Measurements from ENCODE around the gene PACRG. TPM values are rescaled to one million over a fixed set of nuclear protein-coding genes. Genes with fewer than 3 reads are reported as not detected.
"Not testable (repeated sequence)": the region's sequence is repeated elsewhere in the genome, so short reads cannot be mapped to it uniquely, and the experiment has no call there.

PACRG gene
- total and polyA plus RNA-seq, 2 of the 4 experiments (the other 2 are of a cell fraction), result not detected

- H3K9me1 ChIP-seq (ENCODE audit: insufficient read depth, low read length); H3K4me3 ChIP-seq (ENCODE audit: insufficient read depth, low read depth, low read length); H4K8ac ChIP-seq (ENCODE audit: low read depth in 2 of 2, low read length in 2 of 2); DNase-seq; H3K23ac ChIP-seq (ENCODE audit: low read depth, low read length); H2BK15ac ChIP-seq (ENCODE audit: low read depth, low read length); intact Hi-C loops (cut with micrococcal nuclease); H2AK5ac ChIP-seq (ENCODE audit: low read depth, low read length); H3K4ac ChIP-seq (ENCODE audit: low read depth, low read length); H3K9me3 ChIP-seq (ENCODE audit: control insufficient read depth, insufficient read depth, low read length); H3K18ac ChIP-seq (ENCODE audit: low read depth, low read length); dilution Hi-C loops (cut with HindIII; ENCODE audit: low sequenced_read_pairs, unreplicated experiment); H2BK20ac ChIP-seq (ENCODE audit: low read depth, low read length); H2AFZ ChIP-seq (replicated peaks; ENCODE audit: low read length, poor library complexity); H3K9ac ChIP-seq (ENCODE audit: low read depth, low read length); BruUV-seq (replicated peaks); H3K27ac ChIP-seq (ENCODE audit: insufficient read depth, low read length); H4K91ac ChIP-seq (ENCODE audit: insufficient read depth, low read depth, low read length); H3K36me3 ChIP-seq (ENCODE audit: control insufficient read depth, insufficient read depth, low read length); H3K79me1 ChIP-seq (ENCODE audit: low read depth in 1 of 2, low read length in 2 of 2); H2AK9ac ChIP-seq (replicated peaks; ENCODE audit: low read depth, low read length, poor library complexity); H2BK120ac ChIP-seq (ENCODE audit: low read depth, low read length); ATAC-seq (ENCODE audit: low read depth); CTCF ChIA-PET; POLR2A ChIA-PET (ENCODE audit: unreplicated experiment); H3K4me2 ChIP-seq (ENCODE audit: low read depth, low read length); H3K4me1 ChIP-seq (ENCODE audit: control insufficient read depth, insufficient read depth, low read length); H2BK5ac ChIP-seq (ENCODE audit: low read depth, low read length, poor library complexity, severe bottlenecking); H3K14ac ChIP-seq (replicated peaks; ENCODE audit: low read depth, low read length); H4K5ac ChIP-seq (ENCODE audit: low read depth, low read length); H3K56ac ChIP-seq (ENCODE audit: extremely low read depth, insufficient read depth, low read length); H4K20me1 ChIP-seq (ENCODE audit: insufficient read depth, low read length); in situ Hi-C loops (cut with MboI; ENCODE audit: low sequenced_read_pairs); H3K27me3 ChIP-seq (ENCODE audit: control insufficient read depth, insufficient read depth, low read length): not testable (repeated sequence)
- WGBS, 2 experiments (ENCODE audit: extremely low coverage in 2 of 2, insufficient read length in 1 of 2), result no CpG with 5 or more reads among the region's 1 CpG
Measured at GRCh38 chr6:162983234-162983633, 255.5 kb downstream of the PACRG start.
